Skeletal muscle tissue (tissue), 4 donors: ENCODE data around the gene ZFAND2B. TPM values are rescaled to one million over a fixed set of nuclear protein-coding genes. Genes with fewer than 3 reads are reported as not detected.

Source experiments
- H3K27ac ChIP-seq: one replicate; pipeline ENCODE4 v1.7.0; 2013; ENCODE audit warnings: mild to moderate bottlenecking, low read depth, low read length, inconsistent platforms
- H3K27me3 ChIP-seq, 3 donors: one replicate each; pipeline ENCODE4 v1.7.0; 2013; ENCODE audit warnings: low read length in 3 of 3; ENCODE audit not compliant: control insufficient read depth in 3 of 3, insufficient read depth in 3 of 3
- H3K36me3 ChIP-seq, 3 donors: one replicate each; pipeline ENCODE4 v1.7.0; 2013; ENCODE audit warnings: low read length in 3 of 3; ENCODE audit not compliant: control insufficient read depth in 3 of 3, insufficient read depth in 3 of 3
- H3K4me1 ChIP-seq, 3 donors: one replicate each; pipeline ENCODE4 v1.7.0; 2013; ENCODE audit warnings: low read length in 3 of 3, mild to moderate bottlenecking in 3 of 3; ENCODE audit not compliant: control insufficient read depth in 3 of 3, insufficient read depth in 3 of 3
- H3K4me3 ChIP-seq, 3 donors: one replicate each; pipeline ENCODE4 v1.7.0; 2013; ENCODE audit warnings: low read length in 3 of 3
- H3K9ac ChIP-seq, 3 donors: one replicate each; pipeline ENCODE4 v1.7.0; 2013; ENCODE audit warnings: low read length in 3 of 3, mild to moderate bottlenecking in 3 of 3, moderate library complexity in 2 of 3, low read depth in 1 of 3
- H3K9me3 ChIP-seq, 3 donors: one replicate each; pipeline ENCODE4 v1.7.0; 2013; ENCODE audit warnings: low read length in 3 of 3; ENCODE audit not compliant: control insufficient read depth in 3 of 3
- total RNA-seq: library from RNA; depleted of rRNA; stranded (reverse); fragments of >200 nt; gene quantifications from one replicate; pipeline ENCODE4 v1.2.3, GENCODE V29; 2014
- donor health status: Osteomylitis.

The ZFAND2B gene
- total RNA-seq, 1 donor from 2014 or later = 11.5 TPM

DNA sequence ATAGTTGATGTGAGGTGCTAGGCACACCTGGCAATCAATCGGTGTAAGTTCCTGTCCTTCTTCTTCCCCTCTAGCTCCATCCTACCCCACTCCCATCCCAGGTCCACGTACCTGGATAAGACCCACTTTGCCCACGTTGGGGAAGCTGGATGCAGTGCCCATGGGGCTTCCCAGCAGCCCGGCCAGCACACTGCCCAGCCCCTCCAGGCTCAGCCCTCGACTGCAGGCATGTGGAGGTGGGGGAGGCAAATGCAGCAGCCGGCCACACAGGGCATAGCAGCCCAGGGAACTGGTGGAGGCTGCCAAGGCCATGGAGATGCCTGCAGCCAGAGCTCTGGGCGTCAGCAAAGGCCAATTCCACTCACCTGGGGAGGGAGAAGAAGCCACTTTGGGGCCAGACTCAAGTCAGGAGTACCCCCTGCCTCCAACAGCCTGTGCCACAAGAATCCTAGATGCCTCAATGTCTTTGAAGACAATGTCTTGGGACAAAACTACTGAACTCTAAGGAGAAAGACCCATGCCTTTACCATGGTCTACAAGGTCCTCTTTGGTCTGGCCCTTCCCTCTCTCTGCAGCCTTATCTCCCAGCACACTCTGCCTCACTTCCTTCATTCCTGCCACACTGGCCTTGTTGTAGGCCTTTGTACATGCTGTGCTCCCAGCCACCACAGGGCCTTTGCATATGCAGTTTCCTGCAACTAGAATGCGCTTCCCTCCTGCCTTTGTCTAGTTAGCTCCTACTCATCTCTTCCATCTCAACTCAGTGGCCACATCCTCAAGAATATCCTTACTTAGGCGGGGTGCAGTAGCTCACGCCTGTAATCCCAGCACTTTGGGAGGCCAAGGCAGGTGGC is 41.3 kb upstream of the ZFAND2B start:
- Histone ChIP-seq H3K27ac (no peak overlapping the region), H3K9me3 (no peaks in the 10 kb centered on the region), H3K4me1 (peaks cover 5 to 7% (median 6%) of the 10 kb centered on the region in 3 donors), H3K9ac (peak overlapping the region in 1 of 3 donors; percentile 16), H3K27me3 (no peaks in the 10 kb centered on the region), H3K36me3 (no peaks in the 10 kb centered on the region), H3K4me3 (no peak overlapping the region)

DNA sequence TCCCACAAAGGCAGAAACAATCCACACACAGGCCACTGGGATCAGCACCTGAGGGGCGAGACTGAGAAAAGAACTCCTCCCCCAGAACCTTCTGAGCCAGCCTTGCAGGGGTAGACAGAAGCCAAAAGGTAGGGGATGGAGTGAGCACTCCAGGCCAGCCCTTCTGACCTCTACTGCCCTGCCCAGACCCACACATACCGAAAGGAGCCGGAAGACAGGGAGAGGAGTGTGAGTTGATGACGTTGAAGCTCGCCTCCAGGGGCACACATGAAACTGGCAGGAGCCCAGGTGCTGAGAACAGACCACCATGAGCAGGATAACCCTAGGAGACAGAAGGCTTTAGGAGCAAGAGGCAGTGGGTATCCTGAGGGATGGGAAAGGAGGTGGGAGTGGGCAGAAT is 38.6 kb upstream of the ZFAND2B start:
- H3K4me1 ChIP-seq = peaks cover 6 to 11% (median 6%) of the 10 kb centered on the region in 3 donors
- H3K27ac ChIP-seq = no peak overlapping the region
- H3K4me3 ChIP-seq = no peak overlapping the region
- H3K9me3 ChIP-seq = no peaks in the 10 kb centered on the region
- H3K27me3 ChIP-seq = no peaks in the 10 kb centered on the region
- no peak overlapping the region for H3K9ac ChIP-seq
- peaks cover 6 to 10% (median 9%) of the 10 kb centered on the region in 3 donors for H3K36me3 ChIP-seq

DNA sequence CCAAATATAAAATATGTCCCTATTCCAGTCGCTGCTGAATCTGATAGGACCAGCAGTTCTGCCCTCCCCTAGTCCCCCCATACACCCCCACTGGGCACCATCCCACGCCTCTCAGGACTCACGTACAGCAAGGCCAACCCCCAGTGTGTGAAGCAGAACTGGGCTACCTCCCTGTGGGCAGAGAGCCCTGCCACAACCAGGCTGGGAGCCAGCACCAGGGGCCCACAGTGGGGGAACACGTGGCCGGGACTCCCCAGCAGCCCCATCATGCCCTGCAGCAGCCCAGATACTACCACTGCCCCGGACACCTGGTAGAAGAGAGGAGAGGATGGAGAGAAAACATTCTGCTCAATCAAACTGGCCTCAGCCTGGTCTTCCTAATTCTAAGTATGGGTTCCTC is 38.1 kb upstream of the ZFAND2B start:
- Histone ChIP-seq H3K9ac (no peak overlapping the region), H3K27me3 (no peaks in the 10 kb centered on the region), H3K9me3 (no peaks in the 10 kb centered on the region), H3K27ac (no peak overlapping the region), H3K36me3 (peaks cover 10 to 15% (median 14%) of the 10 kb centered on the region in 3 donors), H3K4me1 (peaks cover 6 to 11% (median 6%) of the 10 kb centered on the region in 3 donors), H3K4me3 (no peak overlapping the region)

DNA sequence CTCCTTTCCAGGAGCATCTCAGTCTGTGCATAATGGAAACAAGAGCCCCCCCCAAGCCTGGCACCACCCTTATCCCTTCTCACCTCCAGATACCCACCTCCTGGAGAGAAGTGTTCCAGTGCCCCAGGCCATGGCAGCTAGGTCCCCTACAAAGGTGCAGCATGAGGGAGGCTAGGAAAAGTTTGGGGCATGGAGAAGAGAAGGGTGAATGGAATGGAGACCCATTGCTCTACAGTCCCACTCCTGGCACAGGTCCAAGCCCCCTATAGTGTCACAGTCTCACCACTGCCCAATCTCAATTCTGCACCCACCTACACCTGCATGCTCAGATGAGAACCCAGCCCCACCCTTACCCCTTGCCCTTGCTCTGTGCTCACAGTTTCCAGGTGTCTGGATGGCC is 37.6 kb upstream of the ZFAND2B start:
- Histone ChIP-seq H3K4me1 (peaks cover 6 to 11% (median 6%) of the 10 kb centered on the region in 3 donors), H3K27me3 (no peaks in the 10 kb centered on the region), H3K4me3 (no peak overlapping the region), H3K27ac (no peak overlapping the region), H3K36me3 (peaks cover 15 to 18% (median 18%) of the 10 kb centered on the region in 3 donors), H3K9me3 (no peaks in the 10 kb centered on the region), H3K9ac (peak overlapping the region in 1 of 3 donors; percentile 8)

DNA sequence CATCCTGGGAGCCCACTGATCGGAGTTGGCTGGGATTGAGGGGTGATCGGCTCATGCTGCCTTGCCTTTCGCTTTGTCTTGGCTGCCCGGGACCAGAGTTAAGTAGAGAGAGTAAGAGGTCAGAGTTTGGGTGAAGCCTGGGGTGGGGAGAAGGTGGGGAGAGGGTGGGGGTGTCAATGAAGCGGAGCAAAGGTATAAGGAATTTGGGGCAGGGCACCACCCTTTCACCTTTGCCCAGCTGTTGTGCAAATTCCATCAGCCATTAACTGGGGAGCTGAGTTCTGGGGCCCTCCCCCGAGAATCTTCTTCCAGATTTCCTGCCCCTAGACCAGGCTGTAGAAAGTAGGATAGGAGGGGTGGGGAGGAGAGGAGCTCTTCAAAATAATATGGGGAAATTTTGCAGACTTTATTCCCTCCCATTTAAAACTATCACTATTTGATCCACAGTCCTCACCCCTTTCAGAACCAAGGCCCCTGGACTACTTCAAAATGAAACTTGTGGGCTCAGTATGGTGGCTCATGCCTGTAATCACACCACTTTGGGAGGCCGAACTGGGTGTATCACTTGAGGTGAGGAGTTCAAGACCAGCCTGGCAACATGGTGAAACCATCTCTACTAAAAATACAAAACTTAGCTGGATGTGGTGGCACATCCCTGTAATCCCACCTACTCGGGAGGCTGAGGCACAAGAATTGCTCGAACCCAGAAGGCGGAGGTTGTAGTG is 36.5 kb upstream of the ZFAND2B start, which contains the start of gene SLC23A3:
Gene SLC23A3, minus strand, starts transcription at position 100 of the 725 bp plus-strand sequence. Its CDS starts 45 bp downstream, at position 55.
- Histone ChIP-seq H3K4me3 (no peak within 1 kb of the TSS), H3K36me3 (peaks cover 26 to 29% (median 29%) of the 10 kb centered on the region in 3 donors), H3K27ac (no peak within 1 kb of the TSS), H3K9me3 (no peaks in the 10 kb centered on the region), H3K4me1 (peaks cover 6 to 11% (median 11%) of the 10 kb centered on the region in 3 donors), H3K27me3 (no peaks in the 10 kb centered on the region), H3K9ac (peak within 1 kb of the TSS in 2 of 3 donors; percentile 8)

DNA sequence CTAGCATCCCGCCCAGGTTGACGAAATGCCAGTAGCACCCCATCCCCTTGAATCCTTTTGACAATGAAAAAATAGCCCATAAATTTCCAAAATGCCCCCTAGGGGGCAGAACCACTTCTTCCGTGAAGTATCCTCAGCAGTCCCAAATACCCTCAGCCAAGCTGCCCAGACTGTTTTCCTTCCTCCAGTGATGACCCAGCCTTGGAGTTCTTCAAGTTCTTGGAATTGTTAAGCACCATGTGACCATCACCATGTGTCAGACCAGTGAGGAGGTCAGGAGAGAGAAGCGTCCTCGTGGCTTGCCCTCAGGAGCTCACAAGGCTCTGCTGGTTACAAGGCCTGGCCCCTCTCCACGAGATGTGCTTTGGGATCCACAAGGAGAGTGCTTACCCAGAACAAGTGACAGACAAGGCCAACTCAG is 35.3 kb upstream of the ZFAND2B start:
- Histone ChIP-seq H3K9ac (peak overlapping the region in 1 of 3 donors; percentile 66), H3K27ac (peak overlapping the region; percentile 72), H3K27me3 (no peaks in the 10 kb centered on the region), H3K9me3 (no peaks in the 10 kb centered on the region), H3K4me1 (peaks cover 15 to 21% (median 20%) of the 10 kb centered on the region in 3 donors), H3K4me3 (no peak overlapping the region), H3K36me3 (peaks cover 26 to 33% (median 29%) of the 10 kb centered on the region in 3 donors)

DNA sequence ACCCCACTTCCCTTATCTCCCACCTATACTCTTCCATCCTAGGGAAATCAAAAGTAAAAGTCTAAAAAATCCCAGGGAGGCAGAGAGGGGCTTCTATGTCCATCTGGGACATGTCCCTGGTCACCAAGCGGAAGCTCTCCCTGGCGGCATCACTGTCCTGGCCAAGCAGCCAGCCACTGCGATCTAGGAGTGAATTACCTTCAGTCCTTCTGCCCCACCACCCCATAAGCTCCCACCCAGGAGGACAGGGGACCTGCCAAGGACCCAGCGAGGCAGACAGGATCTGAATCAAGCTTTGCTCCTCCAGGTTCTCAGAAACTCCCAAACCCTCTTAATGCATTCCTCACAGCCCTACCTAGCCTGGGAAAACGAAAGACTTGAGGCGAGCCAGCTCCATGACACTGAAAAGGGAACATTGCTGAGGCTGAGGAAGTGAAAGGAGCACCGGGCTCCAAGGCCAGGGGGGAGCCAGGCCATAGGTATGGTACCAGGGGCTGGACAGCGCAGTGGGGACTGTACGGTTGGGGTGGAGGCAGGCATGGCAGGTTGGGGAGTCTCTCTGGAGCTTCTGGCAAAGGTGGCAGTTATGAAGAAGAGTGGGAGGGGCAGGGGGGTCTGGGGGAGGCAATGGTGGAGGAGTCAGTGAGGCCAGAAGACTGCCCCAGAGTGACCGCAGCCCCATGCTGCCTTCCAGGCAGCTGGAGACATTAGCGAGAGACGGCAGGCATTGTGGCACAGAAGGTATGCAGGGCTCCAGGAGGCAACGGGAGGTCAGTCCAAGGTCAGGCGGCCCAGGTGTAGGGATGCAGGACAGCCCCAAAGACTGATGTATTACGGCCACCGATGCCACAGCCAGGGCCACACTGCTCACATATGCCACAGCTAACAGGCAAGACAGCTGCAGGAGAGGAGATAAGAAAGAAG is 34.1 kb upstream of the ZFAND2B start:
- H3K4me3 ChIP-seq = no peak overlapping the region
- H3K27me3 ChIP-seq = no peaks in the 10 kb centered on the region
- peaks cover 26 to 33% (median 29%) of the 10 kb centered on the region in 3 donors for H3K36me3 ChIP-seq
- H3K27ac ChIP-seq = no peak overlapping the region
- H3K4me1 ChIP-seq = peaks cover 19 to 26% (median 24%) of the 10 kb centered on the region in 3 donors
- H3K9me3 ChIP-seq = no peaks in the 10 kb centered on the region
- no peak overlapping the region for H3K9ac ChIP-seq

DNA sequence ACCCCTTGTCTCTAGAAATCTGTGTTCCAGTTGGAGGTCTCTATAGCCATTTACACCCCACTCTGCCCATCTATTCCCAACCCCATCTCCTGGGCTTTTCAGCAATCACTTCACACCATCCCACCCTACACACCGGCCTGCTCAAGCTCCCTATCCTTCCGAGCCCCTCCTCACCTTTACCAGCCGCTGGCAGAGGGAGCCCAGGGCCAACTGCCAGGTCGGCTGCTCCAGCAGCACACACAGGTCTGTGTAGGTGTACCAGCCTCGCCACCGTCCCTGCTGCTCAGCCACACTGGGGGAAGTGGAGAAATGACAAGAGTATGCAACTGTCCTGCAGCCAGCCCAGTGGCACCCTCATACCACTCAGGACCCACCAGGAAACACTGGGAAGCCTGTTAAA is 33.4 kb upstream of the ZFAND2B start:
- Histone ChIP-seq H3K4me1 (peaks cover 20 to 26% (median 26%) of the 10 kb centered on the region in 3 donors), H3K27me3 (no peaks in the 10 kb centered on the region), H3K9me3 (no peaks in the 10 kb centered on the region), H3K9ac (no peak overlapping the region), H3K4me3 (no peak overlapping the region), H3K27ac (no peak overlapping the region), H3K36me3 (peaks cover 26 to 33% (median 29%) of the 10 kb centered on the region in 3 donors)

DNA sequence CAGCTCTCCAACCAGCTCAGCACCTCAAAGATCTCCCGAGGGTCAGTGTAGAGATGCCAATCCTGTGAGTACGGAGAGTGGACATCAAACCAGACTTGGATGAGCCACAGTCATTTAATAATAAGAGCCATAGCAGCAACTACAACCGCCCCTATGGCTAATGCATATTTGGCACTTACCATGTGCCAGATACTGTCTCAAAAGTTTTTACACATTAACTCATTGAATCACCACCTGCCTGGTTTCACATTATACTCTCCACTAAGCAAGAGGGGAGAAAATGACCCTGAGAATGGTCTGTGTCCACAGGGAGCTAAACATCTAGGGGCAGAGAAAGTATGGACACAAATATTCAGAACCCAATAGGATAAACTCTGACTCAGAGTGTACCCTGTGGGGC is 32.4 kb upstream of the ZFAND2B start:
- Histone ChIP-seq H3K9me3 (no peaks in the 10 kb centered on the region), H3K27ac (no peak overlapping the region), H3K9ac (no peak overlapping the region), H3K4me3 (no peak overlapping the region), H3K36me3 (peaks cover 26 to 37% (median 29%) of the 10 kb centered on the region in 3 donors), H3K4me1 (peaks cover 27 to 33% (median 33%) of the 10 kb centered on the region in 3 donors), H3K27me3 (no peaks in the 10 kb centered on the region)
